Measurements from ENCODE around the gene KIFC1. TPM values are rescaled to one million over a fixed set of nuclear protein-coding genes. Genes with fewer than 3 reads are reported as not detected.

The KIFC1 gene
- total RNA-seq, 1 experiment from 2014 or later: 84.5 TPM

DNA sequence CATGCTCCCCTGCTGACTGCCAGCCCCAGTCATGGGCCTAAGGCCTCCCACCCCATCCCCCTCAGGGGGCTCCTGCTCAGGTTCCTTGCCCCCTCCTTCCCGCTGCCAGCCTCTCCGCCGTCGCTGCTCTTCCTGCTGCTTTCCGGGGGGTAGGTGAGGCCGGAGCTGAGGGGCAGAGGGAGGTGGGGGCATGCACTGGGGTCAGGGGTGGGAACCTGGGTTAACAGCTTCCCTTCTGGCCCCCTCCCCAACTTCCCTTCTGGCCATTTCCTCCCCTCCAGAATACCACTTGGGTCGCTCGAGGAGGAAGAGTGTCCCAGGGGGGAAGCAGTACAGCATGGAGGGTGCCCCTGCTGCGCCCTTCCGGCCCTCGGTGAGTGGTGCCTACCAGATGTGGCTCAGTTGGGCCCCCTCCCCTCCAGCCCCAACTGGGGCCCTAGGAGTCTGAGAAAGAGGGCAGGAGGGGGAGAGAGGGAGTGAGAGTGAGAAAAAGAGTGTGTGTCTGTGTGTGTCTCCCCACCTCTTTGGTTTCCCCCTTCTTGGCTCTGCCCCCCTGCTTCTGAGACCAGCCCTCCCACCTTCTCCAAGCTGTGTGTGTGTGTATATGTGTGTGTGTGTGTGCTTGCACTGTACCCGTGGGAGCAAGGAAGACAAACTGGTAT, 40.4 kb downstream of the KIFC1 start:
- Histone ChIP-seq H3K27me3 (peaks cover 6% of the 10 kb centered on the region; the same call in 1 of the 2 replicates), H3K36me3 (no peaks in the 10 kb centered on the region), H3K27ac (no peak overlapping the region), H3K4me1 (peaks cover 15% of the 10 kb centered on the region), H3K4me3 (no peak overlapping the region), H3K9me3 (replicated peaks) (no peaks in the 10 kb centered on the region)
- DNase-seq: no peak

DNA sequence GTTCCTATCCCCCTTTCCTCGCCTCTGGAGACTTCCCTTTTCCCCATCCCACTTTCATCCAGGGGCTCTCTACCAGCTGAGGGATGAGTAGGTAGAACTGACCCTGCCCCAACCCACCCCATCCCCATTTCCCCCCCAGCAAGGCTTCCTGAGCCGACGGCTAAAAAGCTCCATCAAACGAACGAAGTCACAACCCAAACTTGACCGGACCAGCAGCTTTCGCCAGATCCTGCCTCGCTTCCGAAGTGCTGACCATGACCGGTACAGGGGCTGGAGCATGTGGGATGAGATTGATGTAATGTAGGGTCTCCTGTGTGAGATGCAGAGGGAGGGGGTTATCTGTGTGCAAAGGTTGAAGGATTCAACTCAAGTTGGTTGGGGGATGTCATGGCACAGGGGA, 40.9 kb downstream of the KIFC1 start:
- H3K4me1 ChIP-seq: peaks cover 12% of the 10 kb centered on the region
- no peak overlapping the region for H3K27ac ChIP-seq

DNA sequence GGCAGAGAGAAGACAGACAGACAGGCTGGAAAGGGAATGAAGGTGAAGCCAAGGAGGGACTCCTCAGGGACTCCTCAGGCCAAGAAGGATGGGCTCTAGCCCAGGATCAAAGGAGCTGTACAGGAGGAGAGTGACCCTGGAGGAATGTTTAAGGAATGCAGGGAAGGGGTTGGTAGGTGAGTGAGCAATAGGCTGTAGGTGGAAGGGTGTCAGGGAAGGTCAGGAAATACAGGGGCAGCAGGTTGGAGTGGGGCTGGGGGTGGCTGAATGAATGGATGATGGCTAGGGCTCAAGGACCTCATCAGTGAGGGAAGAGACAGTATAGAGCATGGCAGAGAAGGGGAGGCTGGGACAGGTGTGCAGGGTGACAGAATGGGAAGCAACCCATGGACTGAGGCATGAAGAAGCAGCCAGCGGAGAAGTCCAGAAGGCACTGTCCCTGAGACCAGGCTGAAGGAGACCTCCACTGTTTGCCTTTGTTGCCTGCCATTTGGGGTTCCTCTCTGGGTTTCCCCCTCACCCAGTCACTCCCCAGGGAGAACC, 41.4 kb downstream of the KIFC1 start:
- Histone ChIP-seq H3K36me3 (no peaks in the 10 kb centered on the region), H3K4me1 (peaks cover 12% of the 10 kb centered on the region), H3K27me3 (peaks cover 6% of the 10 kb centered on the region; the same call in 1 of the 2 replicates), H3K27ac (no peak overlapping the region), H3K9me3 (replicated peaks) (no peaks in the 10 kb centered on the region), H3K4me3 (no peak overlapping the region)
- no peak for DNase-seq

More for the DNA sequence above, 40.9 kb downstream of the KIFC1 start:
- no peaks in the 10 kb centered on the region for H3K9me3 ChIP-seq (replicated peaks)
- H3K27me3 ChIP-seq: peaks cover 6% of the 10 kb centered on the region; the same call in 1 of the 2 replicates
- no peak for DNase-seq
- H3K36me3 ChIP-seq: no peaks in the 10 kb centered on the region
- no peak overlapping the region for H3K4me3 ChIP-seq

DNA sequence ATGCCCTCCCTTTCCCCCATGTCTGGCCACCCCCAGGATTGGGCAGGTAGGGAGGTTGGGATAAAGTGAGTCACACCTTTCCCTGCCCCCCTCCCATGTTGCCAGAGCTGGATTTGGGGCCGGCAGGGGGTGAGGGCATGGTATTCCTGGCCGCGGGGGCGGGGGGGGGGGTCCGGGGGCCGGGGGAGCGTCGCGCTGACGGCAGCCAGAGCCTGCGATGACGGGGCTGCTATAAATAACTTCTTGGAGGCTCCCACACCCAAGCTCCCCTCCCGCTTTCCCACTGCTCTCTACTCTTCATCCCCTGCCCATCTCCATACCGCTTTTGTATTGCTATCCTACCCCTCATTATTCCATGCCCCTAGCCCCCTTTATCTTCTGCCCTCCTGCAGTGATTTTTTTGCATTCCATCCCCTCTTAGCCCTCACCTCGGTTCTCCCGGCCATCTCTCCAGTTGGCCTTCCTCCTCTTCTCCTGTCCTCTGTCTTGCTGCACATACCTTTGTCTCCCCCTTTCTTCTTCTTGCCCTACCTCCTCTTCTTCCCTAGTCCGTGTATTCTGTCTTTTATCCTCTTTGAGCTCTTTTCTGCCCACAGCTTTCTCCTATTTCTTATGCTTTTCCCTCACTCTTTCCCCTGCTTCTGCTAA, 42.0 kb downstream of the KIFC1 start:
- Histone ChIP-seq H3K4me1 (peaks cover 9% of the 10 kb centered on the region), H3K9me3 (replicated peaks) (no peaks in the 10 kb centered on the region), H3K36me3 (no peaks in the 10 kb centered on the region; the same call in 1 of the 2 replicates), H3K27me3 (peaks cover 1% of the 10 kb centered on the region; the same call in 1 of the 2 replicates), H3K27ac (no peak overlapping the region), H3K4me3 (no peak overlapping the region)
- DNase-seq: peak in 1 of 2 experiments; percentile 26

DNA sequence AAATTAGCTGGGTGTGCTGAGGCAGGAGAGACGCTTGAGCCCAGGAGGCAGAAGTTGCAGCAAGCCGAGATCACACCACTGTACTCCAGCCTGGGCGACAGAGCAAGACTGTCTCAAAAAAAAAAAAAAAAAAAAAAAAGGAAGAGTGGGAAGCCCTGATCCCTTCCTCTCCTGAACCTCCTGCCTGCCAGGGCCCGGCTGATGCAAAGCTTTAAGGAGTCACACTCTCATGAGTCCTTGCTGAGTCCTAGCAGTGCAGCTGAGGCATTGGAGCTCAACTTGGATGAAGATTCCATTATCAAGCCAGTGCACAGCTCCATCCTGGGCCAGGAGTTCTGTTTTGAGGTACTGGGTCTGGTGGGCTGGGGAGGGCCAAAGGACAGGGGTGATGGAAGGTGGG, 43.3 kb downstream of the KIFC1 start:
- Histone ChIP-seq H3K4me1 (peaks cover 8% of the 10 kb centered on the region; the same call in 1 of the 2 replicates), H3K4me3 (no peak overlapping the region), H3K27me3 (no peaks in the 10 kb centered on the region), H3K36me3 (no peaks in the 10 kb centered on the region; the same call in 1 of the 2 replicates), H3K27ac (no peak overlapping the region), H3K9me3 (replicated peaks) (no peaks in the 10 kb centered on the region)
- DNase-seq: no peak

DNA sequence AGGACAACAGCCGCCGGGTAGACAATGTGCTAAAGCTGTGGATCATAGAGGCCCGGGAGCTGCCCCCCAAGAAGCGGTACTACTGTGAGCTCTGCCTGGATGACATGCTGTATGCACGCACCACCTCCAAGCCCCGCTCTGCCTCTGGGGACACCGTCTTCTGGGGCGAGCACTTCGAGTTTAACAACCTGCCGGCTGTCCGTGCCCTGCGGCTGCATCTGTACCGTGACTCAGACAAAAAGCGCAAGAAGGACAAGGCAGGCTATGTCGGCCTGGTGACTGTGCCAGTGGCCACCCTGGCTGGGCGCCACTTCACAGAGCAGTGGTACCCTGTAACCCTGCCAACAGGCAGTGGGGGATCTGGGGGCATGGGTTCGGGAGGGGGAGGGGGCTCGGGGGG, 46.0 kb downstream of the KIFC1 start:
- Histone ChIP-seq H3K27me3 (no peaks in the 10 kb centered on the region), H3K4me3 (no peak overlapping the region), H3K4me1 (0 out of 2 replicates have a peak, but pooled peaks cover 3% of the 10 kb centered on the region), H3K36me3 (no peaks in the 10 kb centered on the region; the same call in 1 of the 2 replicates), H3K27ac (no peak overlapping the region), H3K9me3 (replicated peaks) (no peaks in the 10 kb centered on the region)
- DNase-seq: no peak

DNA sequence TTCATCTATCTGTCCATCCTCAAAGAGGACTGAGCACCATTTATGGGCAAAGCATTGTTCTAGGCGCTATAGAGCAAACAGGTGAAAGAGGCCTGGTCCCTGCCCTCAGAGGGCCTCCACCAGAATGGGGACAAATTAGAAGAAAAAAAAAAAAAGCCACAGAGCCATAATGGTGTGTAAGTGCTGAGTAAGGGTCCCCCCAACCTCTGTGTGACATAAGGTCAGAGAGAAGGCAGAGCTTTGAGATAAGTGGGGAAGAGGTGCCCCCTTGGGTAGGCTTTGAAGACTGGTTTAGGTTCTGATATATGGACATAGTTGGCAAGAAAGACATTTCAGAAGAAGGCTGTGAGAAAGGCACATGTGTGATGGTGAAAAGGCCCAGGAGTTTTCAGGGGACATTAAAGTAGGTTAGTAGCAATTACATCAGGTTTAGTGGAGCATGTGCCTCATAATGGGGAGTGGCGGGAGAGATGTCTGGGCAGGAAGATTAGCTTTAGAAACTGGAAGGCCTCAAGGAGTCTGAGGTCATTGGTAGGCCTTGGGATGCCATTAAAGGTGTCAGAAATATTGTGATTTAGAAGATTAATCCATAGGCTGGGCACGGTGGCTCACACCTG, 47.5 kb downstream of the KIFC1 start:
- Histone ChIP-seq H3K4me3 (no peak overlapping the region), H3K36me3 (no peaks in the 10 kb centered on the region; the same call in 1 of the 2 replicates), H3K27me3 (no peaks in the 10 kb centered on the region), H3K4me1 (no peaks in the 10 kb centered on the region), H3K9me3 (replicated peaks) (no peaks in the 10 kb centered on the region), H3K27ac (no peak overlapping the region)
- no peak for DNase-seq

DNA sequence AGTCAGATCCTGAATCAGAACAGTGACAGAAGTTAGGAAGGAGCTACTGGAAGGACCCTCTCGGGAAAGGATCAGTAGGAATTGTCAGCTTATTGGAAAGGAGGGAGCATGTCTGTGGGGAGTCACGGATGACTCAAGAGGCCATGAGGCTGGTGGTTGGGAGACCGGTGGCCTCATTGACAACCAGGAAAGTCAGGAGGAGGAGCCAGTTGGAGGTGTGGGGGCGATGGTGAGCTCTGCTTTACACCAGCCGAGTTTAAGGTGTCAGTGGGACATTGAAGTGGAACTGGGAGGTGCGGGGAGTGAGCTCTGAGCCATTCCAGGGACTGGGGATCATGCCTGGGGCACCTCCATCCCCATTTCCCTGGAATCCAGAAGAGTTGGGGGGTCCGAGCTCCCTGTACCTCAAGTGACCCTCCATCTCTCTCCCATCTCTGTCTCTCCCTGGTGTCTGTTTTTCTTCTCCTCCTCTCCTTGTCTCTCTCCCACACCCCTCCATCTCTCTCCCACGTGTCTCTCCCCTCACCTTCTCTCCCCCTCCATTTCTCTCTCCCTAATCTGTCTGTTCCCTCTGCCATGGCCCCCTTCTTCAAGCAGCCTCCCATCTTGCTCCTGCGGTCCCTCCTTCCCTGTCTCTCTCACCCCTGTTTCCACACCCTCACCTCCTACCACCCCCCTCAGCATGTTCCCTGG, 48.5 kb downstream of the KIFC1 start:
- Histone ChIP-seq H3K9me3 (replicated peaks) (no peaks in the 10 kb centered on the region), H3K4me3 (no peak overlapping the region), H3K27ac (no peak overlapping the region), H3K27me3 (no peaks in the 10 kb centered on the region), H3K4me1 (no peaks in the 10 kb centered on the region), H3K36me3 (no peaks in the 10 kb centered on the region; the same call in 1 of the 2 replicates)
- DNase-seq: no peak

DNA sequence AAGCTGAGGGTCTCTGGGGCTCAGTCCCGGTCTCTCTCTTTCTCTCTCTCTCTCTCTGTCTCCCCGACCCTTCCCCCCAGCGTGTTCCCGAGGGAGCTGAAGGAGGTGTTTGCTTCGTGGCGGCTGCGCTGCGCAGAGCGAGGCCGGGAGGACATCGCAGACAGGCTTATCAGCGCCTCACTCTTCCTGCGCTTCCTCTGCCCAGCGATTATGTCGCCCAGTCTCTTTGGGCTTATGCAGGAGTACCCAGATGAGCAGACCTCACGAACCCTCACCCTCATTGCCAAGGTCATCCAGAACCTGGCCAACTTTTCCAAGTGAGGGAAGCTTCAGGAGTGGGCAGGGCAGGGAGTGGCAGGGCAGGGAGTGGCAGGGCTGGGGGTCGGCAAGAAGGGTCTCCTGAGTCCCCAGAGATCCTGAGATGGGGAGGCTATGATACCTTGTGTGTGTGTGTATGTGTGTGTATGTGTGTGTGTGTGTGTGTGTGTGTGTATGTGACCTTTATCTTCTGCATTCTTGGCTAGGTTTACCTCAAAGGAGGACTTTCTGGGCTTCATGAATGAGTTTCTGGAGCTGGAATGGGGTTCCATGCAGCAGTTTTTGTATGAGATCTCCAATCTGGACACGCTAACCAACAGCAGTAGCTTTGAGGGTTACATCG, 49.2 kb downstream of the KIFC1 start:
- Histone ChIP-seq H3K27ac (no peak overlapping the region), H3K4me3 (no peak overlapping the region), H3K9me3 (replicated peaks) (no peaks in the 10 kb centered on the region), H3K36me3 (no peaks in the 10 kb centered on the region; the same call in 1 of the 2 replicates), H3K27me3 (no peaks in the 10 kb centered on the region), H3K4me1 (no peaks in the 10 kb centered on the region)
- DNase-seq: no peak

DNA sequence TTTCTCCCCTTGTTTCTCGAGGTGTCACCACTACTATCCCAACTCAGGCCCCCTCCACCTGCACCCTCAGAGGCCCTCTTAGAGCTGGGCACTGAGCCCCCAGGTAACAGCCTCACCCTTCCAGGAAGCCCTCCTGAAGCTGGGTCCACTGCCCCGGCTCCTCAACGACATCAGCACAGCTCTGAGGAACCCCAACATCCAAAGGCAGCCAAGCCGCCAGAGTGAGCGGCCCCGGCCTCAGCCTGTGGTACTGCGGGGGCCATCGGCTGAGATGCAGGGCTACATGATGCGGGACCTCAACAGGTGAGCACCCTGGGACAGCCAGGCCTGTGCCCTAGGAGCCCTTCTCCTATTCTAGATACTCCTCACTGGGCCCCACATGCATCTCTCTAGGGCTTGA, 49.8 kb downstream of the KIFC1 start:
- Histone ChIP-seq H3K4me1 (no peaks in the 10 kb centered on the region), H3K27ac (no peak overlapping the region), H3K9me3 (replicated peaks) (no peaks in the 10 kb centered on the region), H3K36me3 (no peaks in the 10 kb centered on the region; the same call in 1 of the 2 replicates), H3K27me3 (no peaks in the 10 kb centered on the region), H3K4me3 (no peak overlapping the region)
- DNase-seq: no peak

DNA sequence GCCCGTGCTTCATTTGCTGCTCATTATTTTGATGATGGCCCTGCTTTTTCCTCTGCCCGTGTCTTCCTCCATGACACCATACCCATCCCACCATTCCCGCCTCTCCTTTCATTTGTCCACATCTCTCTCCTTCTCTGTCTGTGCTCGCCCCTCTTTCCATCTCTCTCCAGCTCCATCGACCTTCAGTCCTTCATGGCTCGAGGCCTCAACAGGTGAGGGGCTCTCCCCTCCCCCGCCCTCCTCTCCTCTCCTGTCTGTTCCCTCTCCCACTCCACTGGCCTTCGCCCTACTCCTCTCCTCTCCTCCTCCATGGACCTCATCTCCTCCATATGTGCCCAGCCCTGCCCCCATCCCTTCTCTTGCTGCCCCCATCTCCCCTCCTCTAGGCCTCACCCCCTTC, 50.7 kb downstream of the KIFC1 start:
- Histone ChIP-seq H3K4me3 (no peak overlapping the region), H3K36me3 (no peaks in the 10 kb centered on the region; the same call in 1 of the 2 replicates), H3K9me3 (replicated peaks) (no peaks in the 10 kb centered on the region), H3K27me3 (no peaks in the 10 kb centered on the region), H3K27ac (no peak overlapping the region), H3K4me1 (no peaks in the 10 kb centered on the region)
- DNase-seq: no peak

DNA sequence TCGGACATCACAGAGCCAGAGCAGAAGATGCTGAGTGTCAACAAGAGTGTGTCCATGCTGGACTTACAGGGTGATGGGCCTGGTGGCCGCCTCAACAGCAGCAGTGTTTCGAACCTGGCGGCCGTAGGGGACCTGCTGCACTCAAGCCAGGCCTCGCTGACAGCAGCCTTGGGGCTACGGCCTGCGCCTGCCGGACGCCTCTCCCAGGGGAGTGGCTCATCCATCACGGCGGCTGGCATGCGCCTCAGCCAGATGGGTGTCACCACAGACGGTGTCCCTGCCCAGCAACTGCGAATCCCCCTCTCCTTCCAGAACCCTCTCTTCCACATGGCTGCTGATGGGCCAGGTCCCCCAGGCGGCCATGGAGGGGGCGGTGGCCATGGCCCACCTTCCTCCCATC, 51.4 kb downstream of the KIFC1 start:
- Histone ChIP-seq H3K27ac (no peak overlapping the region), H3K9me3 (replicated peaks) (no peaks in the 10 kb centered on the region), H3K27me3 (no peaks in the 10 kb centered on the region), H3K36me3 (no peaks in the 10 kb centered on the region; the same call in 1 of the 2 replicates), H3K4me1 (no peaks in the 10 kb centered on the region), H3K4me3 (no peak overlapping the region)
- no peak for DNase-seq

DNA sequence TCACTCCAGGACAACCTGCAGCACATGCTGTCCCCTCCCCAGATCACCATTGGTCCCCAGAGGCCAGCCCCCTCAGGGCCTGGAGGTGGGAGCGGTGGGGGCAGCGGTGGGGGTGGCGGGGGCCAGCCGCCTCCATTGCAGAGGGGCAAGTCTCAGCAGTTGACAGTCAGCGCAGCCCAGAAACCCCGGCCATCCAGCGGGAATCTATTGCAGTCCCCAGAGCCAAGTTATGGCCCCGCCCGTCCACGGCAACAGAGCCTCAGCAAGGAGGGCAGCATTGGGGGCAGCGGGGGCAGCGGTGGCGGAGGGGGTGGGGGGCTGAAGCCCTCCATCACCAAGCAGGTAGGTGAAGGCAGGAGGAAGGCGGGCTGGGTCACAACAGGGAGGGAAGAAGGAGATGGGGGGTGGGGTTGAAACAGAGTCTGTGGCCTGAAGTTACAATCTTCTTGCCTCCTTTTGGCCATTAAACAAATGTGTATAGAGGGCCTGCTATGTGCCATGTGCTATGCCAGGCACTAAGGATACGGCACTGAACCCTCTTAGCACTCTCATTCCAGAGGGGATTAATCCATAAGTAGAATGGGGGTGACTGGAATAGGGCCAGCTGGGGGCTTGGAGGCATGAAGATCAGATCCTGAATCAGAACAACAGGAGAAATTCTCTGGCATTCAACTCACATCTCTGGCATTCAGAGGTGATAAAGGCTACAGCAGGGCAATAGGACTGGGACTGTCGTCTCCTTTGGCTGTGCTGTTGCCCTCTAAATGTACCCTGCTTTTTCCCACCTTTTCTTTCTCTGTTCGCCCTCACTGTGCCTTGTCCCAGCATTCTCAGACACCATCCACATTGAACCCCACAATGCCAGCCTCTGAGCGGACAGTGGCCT, 52.2 kb downstream of the KIFC1 start:
- Histone ChIP-seq H3K4me3 (no peak overlapping the region), H3K27ac (no peak overlapping the region), H3K9me3 (replicated peaks) (no peaks in the 10 kb centered on the region), H3K36me3 (no peaks in the 10 kb centered on the region), H3K27me3 (no peaks in the 10 kb centered on the region), H3K4me1 (no peaks in the 10 kb centered on the region)
- DNase-seq: no peak

Data from SJCRH30 (cell line).